C4-2B (cell line): ENCODE measurements around the gene EWSR1.

Source experiments
- H3K27ac ChIP-seq: fragments of 450-650 bp; 2 replicates; pipeline ENCODE4 v1.5.1; 2017
- ZFX ChIP-seq: fragments of 450-650 bp; IDR thresholded peaks from 2 replicates; pipeline ENCODE4 v1.6.1; 2017
- TF ChIP-seq, protein P1 (sequence below): fragments of 450-650 bp; conservative IDR thresholded peaks from 2 replicates; pipeline ENCODE4 v1.5.1; 2017; ENCODE audit warnings: mild to moderate bottlenecking

The EWSR1 gene

DNA sequence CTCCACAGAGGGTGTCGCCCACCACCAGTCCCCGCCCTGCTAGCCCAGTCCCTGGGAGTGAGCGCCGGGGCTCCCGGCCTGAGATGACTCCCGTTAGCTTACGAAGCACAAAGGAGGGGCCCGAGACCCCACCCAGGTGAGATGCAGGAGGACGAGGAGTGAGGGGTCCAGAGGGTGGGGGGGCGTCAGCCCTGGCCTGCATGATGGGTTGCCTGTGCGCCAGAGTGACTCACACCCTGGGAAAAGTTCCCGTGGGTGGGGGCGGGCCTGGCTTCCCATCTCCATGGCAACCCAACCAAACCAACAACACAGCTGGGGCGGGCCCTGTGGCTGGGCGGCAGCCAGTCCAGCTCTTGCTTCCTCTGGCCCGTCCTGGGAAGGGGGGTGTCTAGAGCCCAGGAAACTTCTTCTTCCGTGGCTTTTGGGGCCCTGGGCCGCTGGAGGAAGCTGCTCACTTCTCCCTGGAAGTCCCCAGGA is 42.8 kb downstream of the EWSR1 start:
- TF ChIP-seq, protein P1, sequence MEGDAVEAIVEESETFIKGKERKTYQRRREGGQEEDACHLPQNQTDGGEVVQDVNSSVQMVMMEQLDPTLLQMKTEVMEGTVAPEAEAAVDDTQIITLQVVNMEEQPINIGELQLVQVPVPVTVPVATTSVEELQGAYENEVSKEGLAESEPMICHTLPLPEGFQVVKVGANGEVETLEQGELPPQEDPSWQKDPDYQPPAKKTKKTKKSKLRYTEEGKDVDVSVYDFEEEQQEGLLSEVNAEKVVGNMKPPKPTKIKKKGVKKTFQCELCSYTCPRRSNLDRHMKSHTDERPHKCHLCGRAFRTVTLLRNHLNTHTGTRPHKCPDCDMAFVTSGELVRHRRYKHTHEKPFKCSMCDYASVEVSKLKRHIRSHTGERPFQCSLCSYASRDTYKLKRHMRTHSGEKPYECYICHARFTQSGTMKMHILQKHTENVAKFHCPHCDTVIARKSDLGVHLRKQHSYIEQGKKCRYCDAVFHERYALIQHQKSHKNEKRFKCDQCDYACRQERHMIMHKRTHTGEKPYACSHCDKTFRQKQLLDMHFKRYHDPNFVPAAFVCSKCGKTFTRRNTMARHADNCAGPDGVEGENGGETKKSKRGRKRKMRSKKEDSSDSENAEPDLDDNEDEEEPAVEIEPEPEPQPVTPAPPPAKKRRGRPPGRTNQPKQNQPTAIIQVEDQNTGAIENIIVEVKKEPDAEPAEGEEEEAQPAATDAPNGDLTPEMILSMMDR, result no peak
- H3K27ac ChIP-seq, result peak overlapping the region; percentile 47

DNA sequence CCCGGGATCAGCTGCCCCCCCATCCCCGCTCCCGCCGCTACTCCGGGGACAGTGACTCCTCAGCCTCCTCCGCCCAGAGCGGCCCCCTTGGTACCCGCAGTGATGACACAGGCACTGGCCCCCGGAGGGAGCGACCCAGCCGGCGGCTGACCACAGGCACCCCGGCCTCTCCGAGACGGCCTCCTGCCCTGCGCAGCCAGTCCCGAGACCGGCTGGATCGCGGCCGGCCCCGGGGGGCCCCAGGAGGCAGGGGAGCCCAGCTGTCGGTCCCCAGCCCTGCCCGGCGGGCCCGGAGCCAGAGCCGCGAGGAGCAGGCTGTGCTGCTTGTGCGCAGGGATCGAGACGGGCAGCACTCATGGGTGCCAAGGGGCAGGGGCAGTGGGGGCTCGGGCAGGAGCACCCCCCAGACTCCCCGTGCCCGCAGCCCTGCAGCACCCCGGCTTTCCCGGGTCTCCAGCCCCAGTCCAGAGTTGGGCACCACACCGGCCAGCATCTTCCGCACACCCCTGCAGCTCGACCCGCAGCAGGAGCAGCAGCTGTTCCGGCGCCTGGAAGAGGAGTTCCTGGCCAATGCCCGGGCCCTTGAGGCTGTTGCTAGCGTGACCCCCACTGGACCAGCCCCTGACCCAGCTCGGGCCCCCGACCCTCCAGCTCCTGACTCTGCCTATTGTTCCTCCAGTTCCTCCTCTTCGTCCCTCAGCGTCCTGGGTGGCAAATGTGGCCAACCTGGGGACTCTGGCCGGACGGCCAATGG is 43.6 kb downstream of the EWSR1 start:
- H3K27ac ChIP-seq, result peak overlapping the region; percentile 47
- TF ChIP-seq ZFX, result no peak
- TF ChIP-seq, protein P1, result no peak

DNA sequence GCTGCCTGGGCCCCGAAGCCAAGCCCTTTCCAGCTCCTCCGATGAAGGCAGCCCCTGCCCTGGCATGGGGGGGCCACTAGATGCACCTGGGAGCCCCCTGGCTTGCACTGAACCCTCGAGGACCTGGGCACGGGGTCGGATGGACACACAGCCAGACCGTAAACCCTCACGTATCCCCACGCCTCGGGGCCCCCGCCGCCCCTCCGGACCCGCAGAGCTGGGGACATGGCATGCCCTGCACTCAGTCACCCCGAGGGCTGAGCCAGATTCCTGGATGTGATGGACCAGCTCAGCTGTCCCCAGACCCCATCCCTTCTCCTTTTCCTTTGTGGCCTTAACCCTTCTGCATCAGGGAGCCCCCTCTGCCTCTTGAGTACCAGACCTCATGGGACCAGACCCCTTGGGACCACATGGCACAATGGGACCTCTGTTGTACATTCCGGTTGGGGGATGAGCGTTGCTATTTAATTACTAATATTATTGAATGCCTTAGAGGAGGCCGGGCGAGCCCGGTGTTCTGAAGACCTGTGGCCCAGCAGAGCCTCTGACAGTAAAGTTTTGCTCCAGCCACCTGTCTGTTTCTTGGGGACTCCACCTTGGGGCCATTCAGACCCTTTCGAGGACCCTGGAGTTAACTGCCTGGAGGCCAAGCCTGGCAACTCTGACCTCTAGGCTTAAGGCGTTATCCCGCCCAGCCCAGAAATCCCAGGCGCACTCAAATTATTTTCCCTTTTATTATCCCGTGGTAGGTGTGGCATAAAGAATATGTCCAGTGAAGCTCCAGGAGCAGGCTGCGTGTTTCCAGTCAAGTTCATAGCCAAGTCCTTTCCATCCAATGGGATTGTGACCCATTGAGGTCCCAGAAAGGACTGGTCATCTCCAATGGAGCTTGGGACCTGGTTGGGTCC is 44.4 kb downstream of the EWSR1 start:
- TF ChIP-seq, protein P1, result no peak
- no peak for TF ChIP-seq ZFX
- H3K27ac ChIP-seq, result no peak overlapping the region

DNA sequence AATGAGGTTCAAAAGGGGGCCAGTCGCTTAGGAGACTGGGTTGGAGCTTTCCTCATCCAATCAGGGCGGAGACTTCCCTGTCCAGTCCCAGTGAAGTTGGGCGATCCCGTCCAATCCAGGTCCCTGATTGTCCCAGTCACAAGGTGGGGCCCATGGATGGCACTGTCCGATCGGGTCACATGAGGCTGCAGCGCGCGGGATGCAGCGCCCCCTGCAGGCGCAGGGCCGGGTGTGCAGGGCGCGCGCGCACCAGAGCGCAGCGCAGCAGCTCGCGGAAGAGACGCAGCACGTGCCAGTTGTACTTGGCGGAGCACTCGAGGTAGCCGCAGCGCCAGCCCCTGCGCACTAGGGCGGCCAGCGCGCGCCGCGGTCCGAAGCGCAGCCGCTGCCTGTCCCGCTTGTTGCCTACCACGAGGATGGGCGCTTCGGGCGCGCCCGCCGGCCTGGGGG is 45.1 kb downstream of the EWSR1 start:
- no peak overlapping the region for H3K27ac ChIP-seq
- no peak for TF ChIP-seq ZFX
- TF ChIP-seq, protein P1, result peak; percentile 67

DNA sequence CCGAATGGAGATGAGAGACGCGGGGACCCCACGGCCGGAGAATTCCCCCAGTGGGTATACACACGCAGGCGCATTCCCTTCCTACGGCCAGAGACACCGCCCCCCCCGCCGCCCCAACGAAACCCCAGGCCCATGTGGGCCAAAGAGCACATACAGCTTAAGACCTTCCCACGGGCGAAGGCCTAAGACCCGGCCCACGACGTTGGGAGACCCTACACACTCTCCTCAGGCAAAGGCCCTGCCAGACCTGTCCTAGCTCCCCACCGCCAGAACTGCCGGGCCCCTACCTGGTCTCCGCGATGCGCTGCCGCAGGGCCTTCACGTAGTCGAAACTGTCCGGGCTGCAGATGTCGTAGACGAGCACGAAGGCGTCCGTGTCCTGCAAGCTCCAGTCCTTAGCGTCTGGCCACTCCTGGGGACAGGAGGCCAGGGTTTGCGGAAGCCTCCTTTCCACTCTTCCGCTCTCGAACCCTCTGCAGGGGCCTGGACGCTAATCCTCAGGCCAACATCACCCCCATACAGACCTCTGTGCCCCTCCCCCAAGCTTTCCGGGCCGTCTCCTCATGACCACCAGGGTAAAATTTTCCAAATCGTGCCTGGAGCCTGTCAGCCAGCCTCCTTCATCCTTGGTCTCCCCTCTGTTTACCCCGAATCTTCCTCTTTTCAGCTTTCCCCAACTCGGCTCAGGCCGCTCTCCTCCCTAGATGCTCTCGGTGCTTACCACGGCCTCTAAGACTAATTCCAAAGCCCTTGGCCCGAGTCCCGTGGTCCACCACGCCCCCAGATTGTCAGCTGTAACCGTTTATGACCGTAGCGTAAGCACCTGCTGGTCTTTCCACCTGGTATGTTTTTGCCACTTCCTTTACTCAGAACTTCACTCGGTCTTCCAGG is 45.8 kb downstream of the EWSR1 start:
- H3K27ac ChIP-seq, result no peak overlapping the region
- no peak for TF ChIP-seq ZFX
- TF ChIP-seq, protein P1, result no peak

DNA sequence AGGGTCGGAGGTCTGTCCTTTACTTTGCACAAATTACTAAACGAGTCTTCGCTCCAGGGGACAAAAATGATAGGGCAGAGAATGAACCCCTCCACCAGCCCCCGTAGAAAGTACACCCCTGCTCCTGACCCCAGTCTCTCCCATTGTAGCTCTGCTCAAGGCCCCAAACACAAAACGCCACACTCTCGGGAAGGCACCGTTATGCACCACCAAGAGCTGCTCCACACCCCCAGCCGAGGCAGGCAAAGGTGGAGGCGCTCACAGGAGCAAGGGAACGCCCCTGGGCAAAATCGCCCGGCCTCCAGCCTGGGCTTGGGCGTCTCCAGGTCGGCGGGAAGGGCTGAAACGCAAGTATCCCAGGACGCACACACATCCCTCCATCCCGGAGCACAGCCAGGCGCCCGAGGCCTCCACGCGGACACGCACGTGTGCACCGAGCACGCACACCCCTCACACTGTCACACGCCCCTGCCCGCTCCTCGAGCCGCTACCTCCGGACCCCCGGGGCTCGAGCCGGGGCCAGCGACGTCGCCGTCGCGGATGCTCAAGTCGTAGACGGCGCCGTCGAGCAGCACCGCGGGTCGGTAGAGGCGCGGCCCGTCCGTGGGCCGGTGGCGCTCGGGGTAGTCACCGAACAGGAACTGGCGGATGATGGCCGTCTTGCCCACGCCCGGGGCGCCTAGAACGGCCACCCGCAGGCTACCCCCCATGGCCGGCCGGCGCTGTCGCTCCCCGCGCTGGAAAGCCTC is 46.6 kb downstream of the EWSR1 start:
- no peak for TF ChIP-seq ZFX
- TF ChIP-seq, protein P1, result no peak
- no peak overlapping the region for H3K27ac ChIP-seq
